Panc1 (cell line): Measurements from ENCODE around the gene GAB4.

Source experiments
- POLR2AphosphoS5 ChIP-seq: IDR thresholded peaks from 2 replicates; pipeline ENCODE4 v1.6.1; 2012; ENCODE audit warnings: mild to moderate bottlenecking, low read depth, low read length, moderate library complexity
- REST ChIP-seq, 2 experiments: IDR thresholded peaks; 2 replicates each; pipeline ENCODE4 v1.6.1; 2011 to 2012; ENCODE audit warnings: low read depth in 2 of 2, control low read depth in 1 of 2, low read length in 1 of 2, mild to moderate bottlenecking in 1 of 2, moderate library complexity in 1 of 2; ENCODE audit not compliant: insufficient read depth in 1 of 2

GRCh38 chr22:16953206-16954059 is 54.6 kb downstream of the GAB4 start:
- no peak for TF ChIP-seq POLR2AphosphoS5
- no peak for TF ChIP-seq REST (IDR thresholded peaks at IDR 0.05; ENCODE audit: insufficient read depth in 1 of 2, low read depth in 2 of 2, low read length in 1 of 2)
